SK-N-SH (cell line): Measurements from ENCODE around the gene DNAJB6. TPM values are rescaled to one million over a fixed set of nuclear protein-coding genes. Genes with fewer than 3 reads are reported as not detected.

Source experiments
- CTCF ChIA-PET: fragments of 300-600, 350-600 bp; formaldehyde crosslinking; extraction: SDS; loops from one replicate; lab custom pipeline; 2021; lab: Yijun Ruan, JAX
- POLR2A ChIA-PET: fragments of 350-600 bp; sonication (Branson Sonifier 250); formaldehyde crosslinking; extraction: SDS; loops from one replicate; lab custom pipeline; 2020; ENCODE audit warnings: antibody characterized with exemption, inconsistent platforms; lab: Yijun Ruan, JAX
- DNase-seq: peaks from one replicate; pipeline ENCODE4 v3.0.0; 2012
- H2AFZ ChIP-seq: fragments of 200-600 bp; sonication (generic); 2 replicates; pipeline ENCODE4 v1.8.1; 2016; ENCODE audit warnings: antibody characterized with exemption, mild to moderate bottlenecking, low read depth
- H3F3A ChIP-seq: fragments of 200-600 bp; sonication (generic); replicated peaks from 2 replicates; pipeline ENCODE3; 2016; ENCODE audit warnings: antibody characterized with exemption, mild to moderate bottlenecking; ENCODE audit not compliant: insufficient read depth
- H3K27ac ChIP-seq, 2 experiments: fragments of 200-500 bp in 1 of 2; fragments of 200-600 bp in 1 of 2; sonication (Bioruptor generic) in 1 of 2; sonication (generic), shearing (Covaris generic) in 1 of 2; 2 replicates each; pipeline versions ENCODE4 v1.5.1 to v1.6.1; 2014 to 2016; ENCODE audit warnings: low read depth in 2 of 2, inconsistent platforms in 1 of 2, low read length in 1 of 2, mild to moderate bottlenecking in 1 of 2, mixed read lengths in 1 of 2
- H3K27me3 ChIP-seq: fragments of 200-600 bp; sonication (generic), shearing (Covaris generic); 2 replicates; pipeline ENCODE4 v1.6.1; 2016; ENCODE audit warnings: mixed run types; ENCODE audit not compliant: insufficient read depth
- H3K36me3 ChIP-seq, 2 experiments: fragments of 200-500 bp in 1 of 2; fragments of 200-600 bp in 1 of 2; sonication (Bioruptor generic) in 1 of 2; sonication (generic) in 1 of 2; replicated peaks in 1 of 2; 2 replicates each; pipeline versions ENCODE3 to v1.5.1; 2014 to 2016; ENCODE audit warnings: low read length in 1 of 2, mild to moderate bottlenecking in 1 of 2; ENCODE audit not compliant: insufficient read depth in 2 of 2, control insufficient read depth in 1 of 2
- H3K4me1 ChIP-seq, 2 experiments: fragments of 200-500 bp in 1 of 2; fragments of 200-600 bp in 1 of 2; sonication (Bioruptor generic) in 1 of 2; sonication (generic), shearing (Covaris generic) in 1 of 2; 2 replicates each; pipeline versions ENCODE4 v1.5.1 to v1.6.1; 2014 to 2016; ENCODE audit warnings: low read depth in 1 of 2, low read length in 1 of 2, mixed run types in 1 of 2; ENCODE audit not compliant: insufficient read depth in 2 of 2, control insufficient read depth in 1 of 2
- H3K4me2 ChIP-seq: fragments of 200-600 bp; sonication (generic), shearing (Covaris generic); 2 replicates; pipeline ENCODE4 v1.6.1; 2017; ENCODE audit warnings: mixed run types
- H3K4me3 ChIP-seq, 2 experiments: fragments of 200-500 bp in 1 of 2; fragments of 200-600 bp in 1 of 2; sonication (Bioruptor generic) in 1 of 2; sonication (generic), shearing (Covaris generic) in 1 of 2; 2 replicates each; pipeline versions ENCODE4 v1.5.1 to v1.8.1; 2014 to 2016; ENCODE audit warnings: low read depth in 2 of 2, inconsistent platforms in 1 of 2, low read length in 1 of 2, mild to moderate bottlenecking in 1 of 2, mixed read lengths in 1 of 2, moderate library complexity in 1 of 2
- H3K79me2 ChIP-seq: fragments of 200-600 bp; sonication (generic); 2 replicates; pipeline ENCODE4 v1.8.1; 2017; ENCODE audit warnings: mild to moderate bottlenecking; ENCODE audit not compliant: insufficient read depth
- H3K9ac ChIP-seq: fragments of 200-600 bp; sonication (generic); 2 replicates; pipeline ENCODE4 v1.6.1; 2017; ENCODE audit warnings: mixed run types
- H3K9me2 ChIP-seq: fragments of 200-600 bp; sonication (generic); 2 replicates; pipeline ENCODE4 v1.6.1; 2017; ENCODE audit warnings: mixed run types
- H3K9me3 ChIP-seq: fragments of 200-600 bp; sonication (generic); 2 replicates; pipeline ENCODE4 v1.6.1; 2017; ENCODE audit warnings: mixed run types, mild to moderate bottlenecking, moderate library complexity
- H4K20me1 ChIP-seq: fragments of 200-600 bp; sonication (generic); 2 replicates; pipeline ENCODE4 v1.6.1; 2017; ENCODE audit warnings: mild to moderate bottlenecking, mixed run types; ENCODE audit not compliant: insufficient read depth
- CTCF ChIP-seq: fragments of 200-600 bp; sonication (generic); IDR thresholded peaks from 2 replicates; pipeline ENCODE4 v1.6.1; 2017; ENCODE audit warnings: antibody characterized with exemption, mild to moderate bottlenecking, moderate library complexity
- ELF1 ChIP-seq: IDR thresholded peaks from 2 replicates; pipeline ENCODE4 v1.4.0; 2012
- MXI1 ChIP-seq: IDR thresholded peaks from 2 replicates; pipeline ENCODE4 v1.6.1; 2012; ENCODE audit warnings: mild to moderate bottlenecking, low read depth, low read length, improper control_type of control experiment
- NFIC ChIP-seq: IDR thresholded peaks from 2 replicates; pipeline ENCODE4 v1.4.0; 2012; ENCODE audit warnings: borderline replicate concordance
- RAD21 ChIP-seq: IDR thresholded peaks from 2 replicates; pipeline ENCODE4 v1.6.1; 2012; ENCODE audit warnings: mild to moderate bottlenecking, low read length
- REST ChIP-seq: IDR thresholded peaks from 2 replicates; pipeline ENCODE4 v1.6.1; 2012; ENCODE audit warnings: mild to moderate bottlenecking, low read depth, low read length, moderate library complexity
- SMC3 ChIP-seq: IDR thresholded peaks from 2 replicates; pipeline ENCODE4 v1.6.1; 2012; ENCODE audit warnings: low read depth, low read length, improper control_type of control experiment
- TEAD4 ChIP-seq: IDR thresholded peaks from 2 replicates; pipeline ENCODE4 v1.4.0; 2012; ENCODE audit warnings: mild to moderate bottlenecking, borderline replicate concordance; ENCODE audit not compliant: insufficient read depth
- USF1 ChIP-seq: IDR thresholded peaks from 2 replicates; pipeline ENCODE4 v1.4.0; 2012; ENCODE audit warnings: low read depth, borderline replicate concordance
- USF2 ChIP-seq: fragments of 150-350 bp; IDR thresholded peaks from 2 replicates; pipeline ENCODE4 v1.6.1; 2017; ENCODE audit warnings: antibody characterized with exemption, low read length, low read depth, borderline replicate concordance
- YY1 ChIP-seq: IDR thresholded peaks from 2 replicates; pipeline ENCODE4 v1.4.0; 2012; ENCODE audit warnings: low read depth, mild to moderate bottlenecking
- WGBS: methylation state at CpG from one replicate; pipeline ENCODE4 v1.1.6; 2017; ENCODE audit warnings: low lambda C conversion rate; 5-methylcytosine and 5-hydroxymethylcytosine counted together
- polyA plus RNA-seq, 3 experiments: library from polyadenylated mRNA; depleted of rRNA; stranded (reverse); fragments of >200 nt; gene quantifications; 2 replicates each; pipeline ENCODE4 v1.2.3, GENCODE V29; 2012

Gene DNAJB6
- polyA plus RNA-seq, 1 of the 3 experiments (the other 2 are of a cell fraction), result 176 TPM

- 75% methylated on average over 8 of the region's 18 CpGs for WGBS
- Histone ChIP-seq H3K36me3 (peaks cover 0 to 6% of the 10 kb centered on the region in 2 experiments), H3K9me2 (no peaks in the 10 kb centered on the region), H3K4me1 (peaks cover 0 to 6% of the 10 kb centered on the region in 2 experiments; a peak in 1 of 4 replicates), H3K4me3 (no peak overlapping the region), H3K9ac (no peak overlapping the region), H4K20me1 (no peaks in the 10 kb centered on the region), H3K27ac (no peak overlapping the region), H3F3A (no peaks in the 10 kb centered on the region), H3K4me2 (no peak overlapping the region), H3K27me3 (no peaks in the 10 kb centered on the region), H3K79me2 (no peaks in the 10 kb centered on the region), H2AFZ (no peak overlapping the region), H3K9me3 (no peaks in the 10 kb centered on the region)
- no peak for TF ChIP-seq RAD21
- TF ChIP-seq REST, result no peak
- TF ChIP-seq CTCF, result no peak
- no peak for TF ChIP-seq USF1
- TF ChIP-seq TEAD4, result no peak
- no peak for TF ChIP-seq USF2
- DNase-seq, result no peak
- CTCF ChIA-PET, result interaction anchor here (0.7 to 1.0 kb wide), 2 partner anchors 7 to 19 kb away, joined by 3 to 4 read pairs; no protein-coding TSS in a partner anchor
- POLR2A ChIA-PET, result no interaction called here
Measured at GRCh38 chr7:157425137-157425731, 88.4 kb downstream of the DNAJB6 start.

- ChIA-PET CTCF (interaction anchor here (0.7 kb wide), 1 partner anchor 20 kb away, joined by 3 read pairs; no protein-coding TSS in a partner anchor), POLR2A (no interaction called here)
- no peak for DNase-seq
- Histone ChIP-seq H3K4me3 (no peak overlapping the region), H3F3A (no peaks in the 10 kb centered on the region), H3K4me1 (peaks cover 0 to 6% of the 10 kb centered on the region in 2 experiments; a peak in 1 of 4 replicates), H3K36me3 (peaks cover 0 to 3% of the 10 kb centered on the region in 2 experiments), H3K79me2 (no peaks in the 10 kb centered on the region), H3K4me2 (no peak overlapping the region), H2AFZ (no peak overlapping the region), H3K9me3 (no peaks in the 10 kb centered on the region), H3K9me2 (no peaks in the 10 kb centered on the region), H4K20me1 (no peaks in the 10 kb centered on the region), H3K9ac (no peak overlapping the region), H3K27me3 (no peaks in the 10 kb centered on the region), H3K27ac (no peak overlapping the region)
- WGBS, result 90% methylated on average over 19 of the region's 19 CpGs
- TF ChIP-seq ELF1 (no peak), NFIC (no peak), CTCF (no peak), YY1 (no peak), MXI1 (no peak), USF1 (no peak), SMC3 (no peak)
Measured at GRCh38 chr7:157425761-157426160, 89.0 kb downstream of the DNAJB6 start.
